Bladder microvascular endothelial cell (primary cell): Measurements from ENCODE around the gene FBLN1. TPM values are rescaled to one million over a fixed set of nuclear protein-coding genes. Genes with fewer than 3 reads are reported as not detected.

Experiments
- total RNA-seq: library from RNA; depleted of rRNA; stranded (reverse); fragments of >200 nt; gene quantifications from 2 replicates; pipeline ENCODE4 v1.2.3, GENCODE V29; 2014

The FBLN1 gene, protein sequence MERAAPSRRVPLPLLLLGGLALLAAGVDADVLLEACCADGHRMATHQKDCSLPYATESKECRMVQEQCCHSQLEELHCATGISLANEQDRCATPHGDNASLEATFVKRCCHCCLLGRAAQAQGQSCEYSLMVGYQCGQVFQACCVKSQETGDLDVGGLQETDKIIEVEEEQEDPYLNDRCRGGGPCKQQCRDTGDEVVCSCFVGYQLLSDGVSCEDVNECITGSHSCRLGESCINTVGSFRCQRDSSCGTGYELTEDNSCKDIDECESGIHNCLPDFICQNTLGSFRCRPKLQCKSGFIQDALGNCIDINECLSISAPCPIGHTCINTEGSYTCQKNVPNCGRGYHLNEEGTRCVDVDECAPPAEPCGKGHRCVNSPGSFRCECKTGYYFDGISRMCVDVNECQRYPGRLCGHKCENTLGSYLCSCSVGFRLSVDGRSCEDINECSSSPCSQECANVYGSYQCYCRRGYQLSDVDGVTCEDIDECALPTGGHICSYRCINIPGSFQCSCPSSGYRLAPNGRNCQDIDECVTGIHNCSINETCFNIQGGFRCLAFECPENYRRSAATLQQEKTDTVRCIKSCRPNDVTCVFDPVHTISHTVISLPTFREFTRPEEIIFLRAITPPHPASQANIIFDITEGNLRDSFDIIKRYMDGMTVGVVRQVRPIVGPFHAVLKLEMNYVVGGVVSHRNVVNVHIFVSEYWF
- total RNA-seq: 0.16 and 1.1 TPM in 2 replicates

GRCh38 chr22:45502215-45503049, at the start of gene FBLN1:
TSS of gene FBLN1 (plus strand) at chr22:45502883. CDS start at chr22:45502986, 103 bp downstream.

Other genes with a start within 250 kb of the FBLN1 start
- not detected in 2 replicates for gene UPK3A, start 217.9 kb upstream of the FBLN1 start, total RNA-seq
- gene FAM118A, start 192.9 kb upstream of the FBLN1 start, total RNA-seq: 10.4 and 23.7 TPM in 2 replicates
- under 0.01 TPM in 1 of 2 replicates, not detected in the other for gene SMC1B, start 89.3 kb upstream of the FBLN1 start, total RNA-seq
- 0.44 and 0.65 TPM in 2 replicates for gene RIBC2, start 89.2 kb upstream of the FBLN1 start, total RNA-seq
- gene ATXN10, start 169.0 kb downstream of the FBLN1 start, total RNA-seq: 58.0 and 138 TPM in 2 replicates